ENCODE results near the gene TBX6.
A peak's percentile ranks its signal among the peaks of the same experiment; 100 is the strongest.
"Not testable (repeated sequence)": the region's sequence is repeated elsewhere in the genome, so short reads cannot be mapped to it uniquely, and the experiment has no call there.

TBX6 gene, protein sequence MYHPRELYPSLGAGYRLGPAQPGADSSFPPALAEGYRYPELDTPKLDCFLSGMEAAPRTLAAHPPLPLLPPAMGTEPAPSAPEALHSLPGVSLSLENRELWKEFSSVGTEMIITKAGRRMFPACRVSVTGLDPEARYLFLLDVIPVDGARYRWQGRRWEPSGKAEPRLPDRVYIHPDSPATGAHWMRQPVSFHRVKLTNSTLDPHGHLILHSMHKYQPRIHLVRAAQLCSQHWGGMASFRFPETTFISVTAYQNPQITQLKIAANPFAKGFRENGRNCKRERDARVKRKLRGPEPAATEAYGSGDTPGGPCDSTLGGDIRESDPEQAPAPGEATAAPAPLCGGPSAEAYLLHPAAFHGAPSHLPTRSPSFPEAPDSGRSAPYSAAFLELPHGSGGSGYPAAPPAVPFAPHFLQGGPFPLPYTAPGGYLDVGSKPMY

DNA sequence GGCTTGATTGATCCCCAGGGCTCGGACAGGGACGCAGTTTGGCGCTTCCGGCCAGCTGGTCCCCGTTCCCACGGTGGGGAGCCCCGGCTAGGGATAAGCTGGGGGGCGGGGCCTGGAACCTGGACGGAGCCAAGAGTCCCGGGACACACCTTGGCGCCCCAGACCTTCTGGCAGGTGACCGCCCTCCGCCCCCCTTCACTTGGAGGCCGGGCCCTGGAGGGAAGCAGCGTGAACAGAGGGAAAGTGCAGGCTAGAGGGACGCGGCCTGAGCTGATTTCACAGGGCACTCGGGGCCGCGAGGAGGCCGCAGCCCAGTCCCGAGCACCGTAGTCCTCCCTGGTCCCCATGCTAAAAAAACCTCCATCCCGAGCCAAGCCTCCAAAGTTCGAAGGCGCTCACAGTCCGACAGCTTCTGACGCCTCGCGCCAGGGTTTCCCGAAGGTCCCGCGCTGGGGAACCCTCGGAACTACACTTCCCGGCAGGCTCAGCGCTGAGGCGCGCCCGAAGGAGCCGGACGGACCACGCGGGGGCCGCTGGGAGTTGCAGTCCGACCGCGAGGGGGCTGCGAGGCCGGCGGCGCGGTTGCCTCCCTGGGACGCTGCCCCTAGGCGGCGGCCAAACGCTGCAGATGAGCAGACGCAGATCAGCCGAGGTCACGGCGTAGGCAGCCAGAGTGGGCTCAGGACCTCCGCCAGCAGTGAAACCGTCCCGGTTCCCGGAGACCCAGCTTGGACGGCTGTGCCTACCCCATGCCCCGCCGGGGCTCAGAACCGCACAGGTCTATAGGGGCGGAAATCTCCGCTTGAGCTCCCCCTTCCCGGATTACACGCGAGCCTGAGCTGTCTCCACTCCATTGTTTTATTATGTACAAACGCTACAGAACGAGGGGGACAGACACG lies at the start of gene TBX6:
TBX6 (minus strand) TSS at position 451 of the 899 bp plus-strand sequence. CDS start 731 bp downstream, outside the sequence.
- peak; percentile 88 to 94 (median 89) for DNase-seq (ENCODE audit: low read depth in 2 of 3, low spot score in 1 of 3)

DNA sequence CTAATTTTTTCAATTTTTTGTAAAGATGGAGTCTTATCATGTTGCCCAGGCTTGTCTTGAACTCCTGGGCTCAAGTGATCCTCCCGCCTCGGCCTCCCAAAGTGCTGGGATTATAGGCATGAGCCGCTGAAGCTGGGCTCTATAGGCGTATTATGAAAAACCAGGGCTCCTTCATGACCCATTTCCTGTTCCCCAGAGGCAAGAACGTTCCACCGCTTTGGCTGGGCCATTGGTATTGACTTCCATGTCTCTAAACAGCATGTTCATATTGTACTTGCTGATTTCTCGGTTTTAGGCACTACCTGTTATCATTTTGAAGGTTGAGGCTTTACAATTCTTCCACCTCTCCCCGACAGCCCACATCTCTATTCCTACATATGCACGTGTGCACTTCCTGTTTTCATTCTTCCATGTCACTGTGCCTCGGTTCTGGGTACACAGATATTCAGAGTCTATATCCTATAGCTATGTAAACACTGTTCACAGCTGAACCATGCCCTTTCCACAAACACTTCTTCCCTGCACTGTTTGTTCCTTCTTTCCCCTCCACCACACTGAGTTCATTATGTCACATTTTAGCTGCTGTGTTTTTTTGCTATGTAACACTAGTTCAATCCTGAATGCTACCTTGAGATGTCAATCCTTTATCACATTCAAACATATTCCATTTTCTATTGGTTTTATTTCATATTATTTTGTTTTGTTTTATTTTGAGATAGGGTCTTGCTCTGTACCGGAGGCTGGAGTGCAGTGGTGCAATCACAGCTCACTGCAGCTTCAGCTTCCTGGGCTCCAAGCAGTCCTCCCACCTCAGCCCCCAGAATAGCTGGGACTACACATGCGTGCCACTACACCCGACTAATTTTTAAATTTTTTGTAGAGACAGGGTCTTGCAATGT lies 48.1 kb upstream of the TBX6 start:
- DNase-seq (ENCODE audit: low read depth in 2 of 3, low spot score in 1 of 3): no peak

DNA sequence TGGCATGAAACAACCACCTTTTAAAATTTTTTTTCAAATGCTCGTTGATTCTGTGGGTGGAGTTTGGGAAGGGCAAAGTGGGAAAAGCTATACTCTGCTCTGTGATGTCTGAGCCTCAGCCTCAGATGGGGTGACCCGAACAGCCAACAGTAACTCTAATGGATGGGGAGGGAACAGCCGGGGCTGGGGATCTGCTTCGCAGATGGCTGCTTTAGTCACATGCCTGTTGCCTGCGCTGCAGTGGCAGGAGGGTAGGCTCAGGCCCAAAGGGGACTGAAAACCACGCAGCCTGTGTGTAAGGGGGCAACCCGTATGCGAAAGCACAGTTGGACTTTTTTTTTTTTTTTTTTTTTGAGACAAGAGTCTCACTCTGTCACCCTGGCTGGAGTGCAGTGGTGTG lies 46.2 kb upstream of the TBX6 start:
- no peak for DNase-seq (ENCODE audit: low read depth in 2 of 3, low spot score in 1 of 3)

DNA sequence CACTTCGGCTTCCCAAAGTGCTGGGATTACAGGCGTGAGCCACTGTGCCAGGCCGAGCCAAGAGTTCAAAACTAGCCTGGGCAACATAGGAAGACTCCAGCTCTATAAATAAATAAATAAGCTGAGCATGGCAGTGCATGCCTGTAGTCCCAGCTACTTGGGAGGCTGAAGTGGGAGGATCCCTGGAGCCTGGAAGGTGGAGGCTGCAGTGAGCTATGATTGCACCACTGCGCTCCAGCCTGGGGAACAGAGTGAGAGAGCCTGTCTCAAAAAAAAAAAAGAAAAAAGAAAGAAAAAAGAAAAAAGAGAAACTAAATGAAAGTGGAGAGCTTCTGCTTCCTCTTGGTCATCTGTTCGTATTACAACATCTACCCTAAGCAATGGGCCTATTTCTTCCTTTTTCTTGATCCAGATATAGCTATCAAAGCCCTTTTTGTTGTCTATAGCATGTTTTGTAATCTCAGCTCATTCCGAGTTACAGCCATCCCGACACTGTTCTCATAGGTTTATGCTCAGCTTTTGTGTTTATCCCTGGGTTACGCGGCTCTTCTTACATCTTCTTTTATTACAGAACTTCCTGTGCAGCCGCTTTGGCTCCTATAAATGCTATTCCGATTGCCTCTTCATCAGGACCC lies 45.4 kb upstream of the TBX6 start:
- no peak for DNase-seq (ENCODE audit: low read depth in 2 of 3, low spot score in 1 of 3)

DNA sequence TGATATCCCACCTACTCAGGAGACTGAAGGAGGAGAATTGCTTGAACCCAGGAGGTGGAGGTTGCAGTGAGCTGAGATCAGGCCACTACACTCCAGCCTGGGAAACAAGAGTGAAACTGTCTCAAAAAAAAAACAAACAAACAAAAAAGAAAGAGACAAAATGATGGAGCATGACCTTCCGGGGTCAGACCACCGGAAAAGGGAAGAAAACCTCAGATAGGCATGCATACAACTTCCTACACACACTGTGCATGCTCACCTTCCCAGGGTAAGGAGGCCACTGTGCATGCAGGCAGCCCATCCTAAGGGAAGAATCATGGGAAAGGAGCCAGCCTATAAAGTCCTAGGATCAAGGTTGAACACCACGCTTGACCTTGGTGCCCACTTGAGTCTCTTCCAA lies 40.9 kb upstream of the TBX6 start:
- DNase-seq (ENCODE audit: low read depth in 2 of 3, low spot score in 1 of 3): no peak

DNA sequence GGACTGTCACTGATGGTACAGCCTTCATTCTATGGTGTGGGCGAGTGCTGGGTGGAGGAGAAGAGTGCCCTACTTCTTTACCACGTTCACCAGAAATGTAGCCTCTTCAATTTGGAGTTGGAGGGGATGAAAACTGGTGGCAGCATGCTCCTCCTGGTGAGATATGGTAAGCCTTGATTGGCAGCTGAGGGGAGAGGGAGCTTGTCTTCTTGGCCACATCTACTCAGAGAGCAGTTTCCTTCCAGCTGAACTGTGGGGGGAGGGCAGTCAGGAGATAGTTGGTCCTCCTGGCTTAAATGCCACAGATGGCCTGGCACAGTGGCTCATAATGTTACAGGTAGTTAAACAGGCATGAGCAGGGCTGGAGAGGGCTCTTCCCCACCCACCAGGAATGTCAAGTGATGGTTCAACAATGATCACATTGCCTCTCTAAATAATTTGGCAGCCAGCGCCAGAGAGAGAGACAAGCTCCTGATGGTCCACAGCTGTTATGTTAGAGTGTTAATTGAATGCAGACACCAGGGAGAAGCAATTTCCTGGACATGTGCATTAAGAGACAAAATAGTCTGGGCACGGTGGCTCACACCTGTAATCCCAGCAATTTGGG lies 40.2 kb upstream of the TBX6 start:
- DNase-seq (ENCODE audit: low read depth in 2 of 3, low spot score in 1 of 3): no peak

DNA sequence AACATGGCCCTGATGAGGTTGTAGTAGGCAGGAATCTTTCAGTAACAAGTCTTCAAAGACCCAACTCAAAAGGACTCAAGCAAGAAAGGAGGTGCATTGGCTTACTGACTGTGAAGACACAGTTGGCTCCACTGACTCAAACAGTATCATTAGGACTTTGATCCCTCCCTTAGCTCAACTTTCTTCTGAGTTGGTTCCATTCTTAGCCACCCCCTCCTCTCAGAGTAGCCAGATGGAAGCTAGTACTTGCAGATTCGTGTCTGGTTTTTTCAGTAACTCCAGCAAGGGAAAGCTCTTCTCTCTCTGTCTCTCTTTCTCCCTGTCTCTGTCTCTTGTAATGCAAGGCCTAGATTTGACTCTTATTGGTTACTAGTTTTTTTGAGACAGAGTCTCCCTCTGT lies 36.3 kb upstream of the TBX6 start:
- no peak for DNase-seq (ENCODE audit: low read depth in 2 of 3, low spot score in 1 of 3)

DNA sequence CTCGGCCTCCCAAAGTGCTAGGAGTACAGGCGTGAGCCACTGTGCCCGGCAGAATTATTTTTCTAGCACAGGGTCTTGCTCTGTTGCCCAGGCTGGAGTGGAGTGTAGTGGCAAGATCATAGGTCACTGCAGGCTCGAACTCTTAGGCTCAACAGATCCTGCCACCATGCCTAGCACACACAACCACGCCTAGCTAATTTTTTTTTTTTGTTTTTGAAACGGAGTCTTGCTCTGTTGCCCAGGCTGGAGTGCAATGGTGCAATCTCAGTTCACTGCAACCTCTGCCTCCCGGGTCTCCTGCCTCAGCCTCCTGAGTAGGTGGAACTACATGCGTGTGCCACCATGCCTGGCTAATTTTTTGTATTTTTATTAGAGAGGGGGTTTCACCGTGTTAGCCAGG lies 34.0 kb upstream of the TBX6 start:
- not testable (repeated sequence) for DNase-seq (ENCODE audit: low read depth in 2 of 3, low spot score in 1 of 3)

DNA sequence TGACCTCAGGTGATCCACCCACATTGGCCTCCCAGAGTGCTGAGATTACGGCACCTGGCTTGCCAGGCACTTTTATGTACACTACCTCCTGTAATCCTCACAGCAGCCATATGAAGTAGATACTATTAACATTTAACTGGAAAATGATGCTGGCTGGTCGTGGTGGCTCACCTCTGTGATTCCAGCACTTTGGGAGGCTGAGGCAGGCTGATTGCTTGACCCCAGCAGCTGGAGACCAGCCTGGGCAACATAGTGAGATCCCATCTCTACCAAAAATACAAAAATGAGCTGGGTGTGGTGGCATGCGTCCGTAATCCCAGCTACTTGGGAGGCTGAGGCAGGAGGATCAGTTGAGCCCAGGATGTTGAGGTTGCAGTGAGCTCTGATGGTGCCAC lies 33.3 kb upstream of the TBX6 start:
- DNase-seq (ENCODE audit: low read depth in 2 of 3, low spot score in 1 of 3): no peak

DNA sequence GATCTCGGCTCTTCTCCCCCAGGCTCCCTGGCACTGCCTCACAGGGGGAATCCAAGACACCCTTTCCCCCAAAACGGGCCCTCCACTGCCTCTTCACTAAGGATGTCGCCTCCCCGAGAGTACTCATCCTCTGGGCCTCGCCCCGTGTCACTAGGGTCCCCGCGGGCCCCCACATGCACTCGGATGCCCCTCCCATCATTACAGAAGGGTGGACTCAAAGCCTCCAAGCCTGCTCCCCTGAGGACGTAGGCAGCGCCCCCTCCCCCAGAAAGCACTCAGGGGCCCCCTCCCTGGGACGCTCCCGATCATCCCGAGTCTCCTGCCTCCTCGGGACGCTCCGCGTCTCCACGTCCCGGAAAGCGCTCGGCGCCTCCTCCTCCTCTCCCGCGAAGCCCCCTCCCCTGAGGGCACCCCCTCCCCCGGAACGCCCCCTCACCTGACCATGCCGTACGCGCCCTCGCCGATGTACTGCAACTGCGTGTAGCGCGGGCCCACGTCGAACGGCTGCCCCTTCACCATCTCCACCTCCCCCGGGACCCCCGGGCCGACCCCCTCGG lies 31.0 kb upstream of the TBX6 start:
- no peak for DNase-seq (ENCODE audit: low read depth in 2 of 3, low spot score in 1 of 3)

DNA sequence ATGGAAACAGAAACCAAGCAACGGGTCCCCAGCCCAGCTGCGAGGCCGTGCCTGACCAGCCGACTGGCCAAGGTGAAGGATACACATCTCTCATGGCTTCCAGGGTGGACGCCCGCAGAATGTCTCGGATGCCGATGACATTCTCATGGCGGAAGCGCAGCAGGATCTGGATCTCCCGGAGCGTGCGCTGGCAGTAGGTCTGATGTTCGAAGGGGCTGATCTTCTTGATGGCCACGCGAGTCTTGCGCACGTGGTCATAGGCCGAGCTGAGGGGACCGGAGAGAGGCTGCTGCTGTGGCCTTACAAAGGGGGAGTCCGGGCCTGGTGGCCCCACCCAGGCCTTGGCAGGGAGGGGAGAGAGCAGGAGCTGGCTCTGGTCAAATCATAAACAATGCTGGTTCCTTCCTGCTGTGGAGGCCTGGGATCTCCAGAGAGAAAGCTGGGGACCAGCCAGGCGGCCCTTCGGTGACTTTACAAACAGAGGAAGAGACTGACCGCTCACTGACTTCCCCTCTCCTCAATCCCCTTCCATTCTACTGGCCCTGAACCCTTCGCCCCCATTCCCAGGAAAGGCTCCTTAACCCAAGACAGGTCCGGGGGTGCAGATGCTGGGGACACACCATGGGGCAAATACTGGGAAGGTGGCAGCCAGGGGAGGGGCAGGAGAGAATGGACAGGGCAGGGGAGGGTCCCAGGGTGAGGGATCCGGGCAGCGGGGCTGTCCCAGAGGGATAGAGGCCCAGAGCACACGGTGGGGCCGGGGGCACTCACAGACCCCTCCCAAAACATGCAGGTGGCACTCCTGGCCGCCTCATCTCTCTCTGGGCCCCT lies 30.2 kb upstream of the TBX6 start:
- no peak for DNase-seq (ENCODE audit: low read depth in 2 of 3, low spot score in 1 of 3)

DNA sequence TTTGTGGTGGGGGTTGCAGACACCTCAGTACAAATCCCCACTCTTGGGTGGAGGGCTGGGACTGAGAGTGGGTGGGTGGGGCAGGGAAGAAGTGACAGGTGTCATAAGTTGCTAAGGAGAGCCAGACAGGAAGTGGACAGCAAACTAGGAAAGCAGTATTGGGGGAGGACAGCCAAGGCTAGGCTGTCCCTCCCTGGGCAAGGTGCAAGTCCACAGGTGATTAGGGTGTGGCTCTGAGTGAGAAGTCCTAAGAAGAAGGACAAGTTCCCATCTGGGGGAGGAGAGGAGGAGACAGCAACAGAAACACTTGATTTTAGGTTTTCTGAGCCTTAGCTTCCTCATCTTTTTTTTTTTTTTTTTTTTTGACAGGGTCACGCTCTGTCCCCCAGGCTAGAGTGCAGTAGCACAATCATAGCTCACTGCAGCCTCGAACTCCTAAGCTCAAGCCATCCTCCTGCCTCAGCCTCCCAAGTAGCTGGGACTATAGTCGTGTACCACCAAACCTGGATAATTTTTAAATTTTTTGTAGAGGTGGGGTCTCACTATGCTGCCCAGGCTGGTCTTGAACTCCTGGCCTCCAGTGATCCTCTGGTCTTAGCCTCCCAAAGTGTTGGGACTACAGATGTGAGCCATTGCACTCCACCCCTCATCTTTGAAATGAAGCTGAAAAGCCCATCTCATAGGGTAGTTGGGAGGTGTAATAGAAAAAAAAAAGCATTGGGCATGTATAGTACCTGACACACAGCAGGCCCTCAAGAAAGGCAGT lies 28.8 kb upstream of the TBX6 start:
- DNase-seq (ENCODE audit: low read depth in 2 of 3, low spot score in 1 of 3): no peak

DNA sequence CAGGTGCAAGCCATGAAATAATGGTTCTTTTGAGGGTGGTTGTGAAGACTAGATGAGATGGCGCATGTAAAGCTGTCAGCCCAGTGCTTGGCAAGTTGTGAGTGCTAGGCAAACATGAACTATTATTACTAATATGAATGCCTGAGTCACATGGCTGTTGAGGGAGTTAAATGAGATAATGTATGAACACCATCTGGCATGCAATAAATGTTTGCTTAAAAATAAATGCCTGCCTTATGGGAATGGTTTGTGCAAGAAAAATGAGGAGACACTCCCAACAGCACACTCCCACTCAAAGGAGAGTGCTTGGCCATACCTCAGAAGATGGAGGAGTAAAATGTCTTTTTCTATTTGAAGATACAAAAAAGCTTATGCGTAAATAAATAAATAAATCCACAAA lies 27.7 kb upstream of the TBX6 start:
- no peak for DNase-seq (ENCODE audit: low read depth in 2 of 3, low spot score in 1 of 3)

DNA sequence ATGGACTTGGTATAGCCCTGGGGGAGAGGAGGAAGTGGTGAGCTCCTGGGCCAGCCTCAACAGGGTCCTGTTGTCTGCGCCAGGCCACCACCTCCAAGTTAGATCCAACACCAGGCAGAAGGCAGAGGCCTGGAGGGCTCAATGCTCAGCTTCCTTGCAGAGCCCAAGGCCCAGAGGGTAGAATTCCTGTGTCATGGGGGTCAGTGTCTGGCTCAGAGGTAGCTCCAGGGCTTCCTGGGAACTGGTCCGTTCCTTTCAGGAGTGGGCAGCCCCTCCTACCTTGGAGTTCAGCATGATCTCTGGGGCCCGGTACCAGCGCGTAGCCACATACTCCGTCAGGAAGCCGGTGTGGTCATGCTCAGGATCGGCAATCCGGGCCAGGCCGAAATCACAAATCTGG lies 26.0 kb upstream of the TBX6 start:
- no peak for DNase-seq (ENCODE audit: low read depth in 2 of 3, low spot score in 1 of 3)

DNA sequence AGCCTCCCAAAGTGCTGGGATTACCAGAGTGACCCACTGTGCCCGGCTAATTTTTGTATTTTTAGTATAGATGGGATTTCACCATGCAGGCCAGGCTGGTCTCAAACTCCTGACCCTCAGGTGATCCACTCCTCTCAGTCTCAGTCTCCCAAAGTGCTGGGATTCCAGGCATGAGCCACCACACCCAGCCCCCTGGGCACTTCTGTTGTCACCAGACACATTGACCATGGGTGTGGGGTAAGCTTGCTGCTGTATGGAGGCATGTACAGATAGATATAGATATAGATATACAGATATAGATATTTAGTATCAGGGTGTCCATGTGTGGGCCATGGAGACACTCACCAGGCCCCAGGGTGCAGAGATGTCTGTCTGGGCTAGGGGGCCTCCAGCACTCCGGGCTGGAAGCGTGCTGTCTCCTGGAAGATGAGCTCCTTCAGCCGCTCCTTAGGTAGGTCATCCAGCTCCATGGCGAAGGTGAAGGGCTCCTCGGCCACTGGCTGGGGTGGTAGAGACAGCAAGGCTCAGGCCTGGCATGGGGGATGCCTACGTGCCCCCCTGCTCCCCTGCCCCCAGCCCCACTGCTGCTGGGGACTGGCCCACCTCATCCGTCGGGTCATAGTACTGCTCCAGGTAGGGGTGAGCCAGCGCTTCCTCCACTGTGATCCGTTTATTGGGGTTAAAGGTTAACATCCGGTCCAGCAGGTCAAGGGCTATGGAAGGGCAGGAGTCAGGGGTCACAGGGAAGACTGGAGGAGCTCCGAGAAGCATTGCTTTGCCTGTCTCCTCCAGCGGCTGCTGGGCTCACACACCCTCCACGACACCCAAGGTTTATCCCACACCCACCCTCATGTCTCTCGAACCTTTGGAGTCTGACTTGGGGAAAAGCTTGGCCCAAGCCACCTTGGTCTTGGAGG lies 24.8 kb upstream of the TBX6 start:
- no peak for DNase-seq (ENCODE audit: low read depth in 2 of 3, low spot score in 1 of 3)

DNA sequence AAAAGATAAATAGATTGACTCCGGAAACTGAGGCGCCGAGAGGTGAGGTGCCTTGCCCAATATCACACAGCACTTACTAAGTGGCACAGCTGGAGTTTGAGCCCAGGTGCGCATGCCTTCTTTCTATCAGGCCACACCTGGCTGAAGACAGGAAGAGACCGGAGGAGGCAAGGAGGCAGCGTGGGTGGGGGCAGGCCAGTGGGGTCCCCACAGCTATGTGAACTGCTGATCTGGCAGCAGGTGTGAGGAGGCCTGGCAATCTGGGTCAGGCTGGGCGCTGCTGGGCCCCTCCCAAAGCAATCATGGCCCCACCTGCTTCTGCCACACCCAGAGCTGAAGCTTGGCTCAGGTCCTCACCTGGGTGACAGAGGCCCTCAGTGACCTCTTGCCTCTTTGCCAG lies 23.5 kb upstream of the TBX6 start:
- DNase-seq (ENCODE audit: low read depth in 2 of 3, low spot score in 1 of 3): no peak

DNA sequence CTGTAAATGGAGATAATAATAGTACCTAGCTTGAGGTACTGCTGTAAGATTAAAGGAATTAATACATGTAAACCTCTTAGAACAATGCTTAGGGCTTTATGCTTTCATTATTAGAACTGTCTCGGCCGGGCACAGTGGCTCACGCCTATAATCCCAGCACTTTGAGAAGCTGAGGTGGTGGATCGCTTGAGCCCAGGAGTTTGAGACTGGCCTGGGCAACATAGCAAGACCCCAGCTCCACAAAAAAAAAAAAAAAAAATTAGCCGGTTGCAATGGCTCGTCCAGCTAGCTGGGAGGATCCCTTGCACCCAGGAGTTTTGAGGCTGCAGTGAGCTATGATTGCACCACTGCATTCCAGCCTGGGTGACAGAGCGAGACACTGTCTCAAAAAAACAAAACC lies 23.1 kb upstream of the TBX6 start:
- not testable (repeated sequence) for DNase-seq (ENCODE audit: low read depth in 2 of 3, low spot score in 1 of 3)
